Right renal cortex interstitium (tissue), 3 donors: ENCODE data around the gene TAB3. TPM values are rescaled to one million over a fixed set of nuclear protein-coding genes. Genes with fewer than 3 reads are reported as not detected.
A peak's percentile ranks its signal among the peaks of the same experiment; 100 is the strongest.

Experiments used
- DNase-seq, 3 donors: peaks; one replicate each; pipeline ENCODE4 v3.0.0-alpha.2; 2013; ENCODE audit warnings: low read depth in 3 of 3, low spot score in 2 of 3
- polyA plus RNA-seq, 3 donors: library from polyadenylated mRNA; unstranded; fragments of 120-200 nt; gene quantifications; one replicate each; pipeline ENCODE4 v1.2.1, GENCODE V29; 2013; ENCODE audit not compliant: insufficient read length in 3 of 3

The TAB3 gene
- polyA plus RNA-seq, 3 donors: 29.0 to 32.3 (median 29.4) TPM

GRCh38 chrX:30887721-30888120, 1.3 kb downstream of the TAB3 start:
- no peak for DNase-seq

GRCh38 chrX:30887288-30887687, 1.8 kb downstream of the TAB3 start:
- DNase-seq: no peak

GRCh38 chrX:30885136-30885535, 3.9 kb downstream of the TAB3 start:
- no peak for DNase-seq

- no peak for DNase-seq
Measured at GRCh38 chrX:30883138-30883537, 5.9 kb downstream of the TAB3 start.

- no peak for DNase-seq
Measured at GRCh38 chrX:30881797-30882196, 7.3 kb downstream of the TAB3 start.

GRCh38 chrX:30881390-30881789, 7.7 kb downstream of the TAB3 start:
- DNase-seq: no peak

GRCh38 chrX:30880058-30880457, 9.0 kb downstream of the TAB3 start:
- DNase-seq: no peak

- DNase-seq: no peak
Measured at GRCh38 chrX:30876367-30876766, 12.7 kb downstream of the TAB3 start.

GRCh38 chrX:30875957-30876356, 13.1 kb downstream of the TAB3 start:
- no peak for DNase-seq

GRCh38 chrX:30874851-30875250, 14.2 kb downstream of the TAB3 start:
- no peak for DNase-seq

GRCh38 chrX:30870572-30870971, 18.5 kb downstream of the TAB3 start:
- DNase-seq: no peak

- no peak for DNase-seq
Measured at GRCh38 chrX:30865612-30866011, 23.4 kb downstream of the TAB3 start.

GRCh38 chrX:30865015-30865414, 24.0 kb downstream of the TAB3 start:
- no peak for DNase-seq

- no peak for DNase-seq
Measured at GRCh38 chrX:30864383-30864785, 24.7 kb downstream of the TAB3 start.

GRCh38 chrX:30863974-30864373, 25.1 kb downstream of the TAB3 start:
- DNase-seq: peak in 2 of 3 donors; percentile 25 to 44

GRCh38 chrX:30858098-30858497, 31.0 kb downstream of the TAB3 start:
- DNase-seq: no peak

GRCh38 chrX:30851449-30851848, 37.6 kb downstream of the TAB3 start:
- DNase-seq: no peak

GRCh38 chrX:30835373-30835772, 53.7 kb downstream of the TAB3 start:
- no peak for DNase-seq

- DNase-seq: no peak
Measured at GRCh38 chrX:30833896-30834295, 55.2 kb downstream of the TAB3 start.

GRCh38 chrX:30831082-30831481, 58.0 kb downstream of the TAB3 start:
- DNase-seq: no peak

- no peak for DNase-seq
Measured at GRCh38 chrX:30830326-30830943, 58.6 kb downstream of the TAB3 start.

GRCh38 chrX:30824275-30824674, 64.8 kb downstream of the TAB3 start:
- DNase-seq: no peak

GRCh38 chrX:30822764-30823163, 66.3 kb downstream of the TAB3 start:
- no peak for DNase-seq
